ENCODE measurements around the gene CRACDL. TPM values are rescaled to one million over a fixed set of nuclear protein-coding genes. Genes with fewer than 3 reads are reported as not detected.

CRACDL gene
- polyA plus RNA-seq, 1 of the 3 experiments (the other 2 are of a cell fraction) = not detected

DNA sequence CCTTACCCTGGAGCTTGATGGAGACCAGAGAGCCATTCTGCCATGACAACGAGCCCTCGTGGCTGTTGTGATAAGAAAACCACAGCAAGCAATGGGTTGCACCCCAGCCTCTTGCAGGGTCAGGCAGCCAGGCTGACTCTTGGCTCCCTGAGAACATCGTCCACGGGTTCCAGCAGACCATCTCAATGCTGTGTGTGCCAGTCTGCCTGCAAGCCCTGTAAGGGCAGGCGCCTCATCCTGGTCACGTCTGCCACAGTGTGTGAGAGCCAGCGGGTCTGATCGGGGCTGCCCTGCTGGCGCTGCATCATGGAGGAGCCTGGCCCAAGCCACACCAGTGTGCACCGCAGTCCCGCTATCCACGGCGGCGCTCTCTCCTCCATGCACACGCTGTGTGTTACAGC, 134.1 kb downstream of the CRACDL start:
- Histone ChIP-seq H4K20me1 (ENCODE audit: insufficient read depth) (no peaks in the 10 kb centered on the region), H3K4me3 (ENCODE audit: low read depth in 2 of 2, low read length in 1 of 2) (no peak overlapping the region), H3F3A (replicated peaks; ENCODE audit: insufficient read depth) (no peaks in the 10 kb centered on the region), H3K36me3 (replicated peaks in 1 of 2; ENCODE audit: control insufficient read depth in 1 of 2, insufficient read depth in 2 of 2, low read length in 1 of 2) (no peaks in the 10 kb centered on the region), H3K9me3 (no peaks in the 10 kb centered on the region), H2AFZ (ENCODE audit: low read depth) (no peak overlapping the region), H3K9me2 (no peaks in the 10 kb centered on the region), H3K27ac (ENCODE audit: low read depth in 2 of 2, low read length in 1 of 2) (no peak overlapping the region), H3K27me3 (ENCODE audit: insufficient read depth) (no peaks in the 10 kb centered on the region; the same call in 1 of the 2 replicates), H3K4me2 (no peak overlapping the region), H3K4me1 (ENCODE audit: control insufficient read depth in 1 of 2, insufficient read depth in 2 of 2, low read depth in 1 of 2, low read length in 1 of 2) (peaks cover 0 to 24% of the 10 kb centered on the region in 2 experiments; a peak in 2 of 4 replicates), H3K9ac (no peak overlapping the region), H3K79me2 (ENCODE audit: insufficient read depth) (no peaks in the 10 kb centered on the region)
- TF ChIP-seq NFIC (IDR thresholded peaks at IDR 0.05; ENCODE audit: borderline replicate concordance) (no peak), MEF2A (IDR thresholded peaks at IDR 0.05; ENCODE audit: borderline replicate concordance, low read depth) (no peak), YY1 (IDR thresholded peaks at IDR 0.05; ENCODE audit: low read depth) (no peak), SIN3A (IDR thresholded peaks at IDR 0.05; ENCODE audit: borderline replicate concordance, low read depth, low read length) (no peak), ELF1 (IDR thresholded peaks at IDR 0.05) (no peak), RAD21 (IDR thresholded peaks at IDR 0.05; ENCODE audit: low read length) (no peak), NRF1 (IDR thresholded peaks at IDR 0.05; ENCODE audit: low read depth, low read length) (no peak), FOXM1 (IDR thresholded peaks at IDR 0.05; ENCODE audit: low read depth) (no peak), RFX5 (IDR thresholded peaks at IDR 0.05; ENCODE audit: low read length) (no peak), TEAD4 (IDR thresholded peaks at IDR 0.05; ENCODE audit: borderline replicate concordance, insufficient read depth) (no peak), RCOR1 (IDR thresholded peaks at IDR 0.05; ENCODE audit: low read length) (no peak), GABPA (IDR thresholded peaks at IDR 0.05; ENCODE audit: low read depth) (no peak), JUND (IDR thresholded peaks at IDR 0.05) (no peak), TCF12 (IDR thresholded peaks at IDR 0.05) (no peak), EP300 (IDR thresholded peaks at IDR 0.05; ENCODE audit: borderline replicate concordance in 1 of 2, low read depth in 1 of 2, low read length in 1 of 2) (no peak)
- TF ChIP-seq, protein P1, sequence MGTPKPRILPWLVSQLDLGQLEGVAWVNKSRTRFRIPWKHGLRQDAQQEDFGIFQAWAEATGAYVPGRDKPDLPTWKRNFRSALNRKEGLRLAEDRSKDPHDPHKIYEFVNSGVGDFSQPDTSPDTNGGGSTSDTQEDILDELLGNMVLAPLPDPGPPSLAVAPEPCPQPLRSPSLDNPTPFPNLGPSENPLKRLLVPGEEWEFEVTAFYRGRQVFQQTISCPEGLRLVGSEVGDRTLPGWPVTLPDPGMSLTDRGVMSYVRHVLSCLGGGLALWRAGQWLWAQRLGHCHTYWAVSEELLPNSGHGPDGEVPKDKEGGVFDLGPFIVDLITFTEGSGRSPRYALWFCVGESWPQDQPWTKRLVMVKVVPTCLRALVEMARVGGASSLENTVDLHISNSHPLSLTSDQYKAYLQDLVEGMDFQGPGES (IDR thresholded peaks at IDR 0.05; ENCODE audit: low read depth, low read length) = no peak
- TF ChIP-seq, protein P2, sequence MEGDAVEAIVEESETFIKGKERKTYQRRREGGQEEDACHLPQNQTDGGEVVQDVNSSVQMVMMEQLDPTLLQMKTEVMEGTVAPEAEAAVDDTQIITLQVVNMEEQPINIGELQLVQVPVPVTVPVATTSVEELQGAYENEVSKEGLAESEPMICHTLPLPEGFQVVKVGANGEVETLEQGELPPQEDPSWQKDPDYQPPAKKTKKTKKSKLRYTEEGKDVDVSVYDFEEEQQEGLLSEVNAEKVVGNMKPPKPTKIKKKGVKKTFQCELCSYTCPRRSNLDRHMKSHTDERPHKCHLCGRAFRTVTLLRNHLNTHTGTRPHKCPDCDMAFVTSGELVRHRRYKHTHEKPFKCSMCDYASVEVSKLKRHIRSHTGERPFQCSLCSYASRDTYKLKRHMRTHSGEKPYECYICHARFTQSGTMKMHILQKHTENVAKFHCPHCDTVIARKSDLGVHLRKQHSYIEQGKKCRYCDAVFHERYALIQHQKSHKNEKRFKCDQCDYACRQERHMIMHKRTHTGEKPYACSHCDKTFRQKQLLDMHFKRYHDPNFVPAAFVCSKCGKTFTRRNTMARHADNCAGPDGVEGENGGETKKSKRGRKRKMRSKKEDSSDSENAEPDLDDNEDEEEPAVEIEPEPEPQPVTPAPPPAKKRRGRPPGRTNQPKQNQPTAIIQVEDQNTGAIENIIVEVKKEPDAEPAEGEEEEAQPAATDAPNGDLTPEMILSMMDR (IDR thresholded peaks at IDR 0.05) = no peak
- TF ChIP-seq, protein P3, sequence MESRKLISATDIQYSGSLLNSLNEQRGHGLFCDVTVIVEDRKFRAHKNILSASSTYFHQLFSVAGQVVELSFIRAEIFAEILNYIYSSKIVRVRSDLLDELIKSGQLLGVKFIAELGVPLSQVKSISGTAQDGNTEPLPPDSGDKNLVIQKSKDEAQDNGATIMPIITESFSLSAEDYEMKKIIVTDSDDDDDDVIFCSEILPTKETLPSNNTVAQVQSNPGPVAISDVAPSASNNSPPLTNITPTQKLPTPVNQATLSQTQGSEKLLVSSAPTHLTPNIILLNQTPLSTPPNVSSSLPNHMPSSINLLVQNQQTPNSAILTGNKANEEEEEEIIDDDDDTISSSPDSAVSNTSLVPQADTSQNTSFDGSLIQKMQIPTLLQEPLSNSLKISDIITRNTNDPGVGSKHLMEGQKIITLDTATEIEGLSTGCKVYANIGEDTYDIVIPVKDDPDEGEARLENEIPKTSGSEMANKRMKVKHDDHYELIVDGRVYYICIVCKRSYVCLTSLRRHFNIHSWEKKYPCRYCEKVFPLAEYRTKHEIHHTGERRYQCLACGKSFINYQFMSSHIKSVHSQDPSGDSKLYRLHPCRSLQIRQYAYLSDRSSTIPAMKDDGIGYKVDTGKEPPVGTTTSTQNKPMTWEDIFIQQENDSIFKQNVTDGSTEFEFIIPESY (IDR thresholded peaks at IDR 0.05; ENCODE audit: borderline replicate concordance, low read depth) = no peak
- TF ChIP-seq, protein P4, sequence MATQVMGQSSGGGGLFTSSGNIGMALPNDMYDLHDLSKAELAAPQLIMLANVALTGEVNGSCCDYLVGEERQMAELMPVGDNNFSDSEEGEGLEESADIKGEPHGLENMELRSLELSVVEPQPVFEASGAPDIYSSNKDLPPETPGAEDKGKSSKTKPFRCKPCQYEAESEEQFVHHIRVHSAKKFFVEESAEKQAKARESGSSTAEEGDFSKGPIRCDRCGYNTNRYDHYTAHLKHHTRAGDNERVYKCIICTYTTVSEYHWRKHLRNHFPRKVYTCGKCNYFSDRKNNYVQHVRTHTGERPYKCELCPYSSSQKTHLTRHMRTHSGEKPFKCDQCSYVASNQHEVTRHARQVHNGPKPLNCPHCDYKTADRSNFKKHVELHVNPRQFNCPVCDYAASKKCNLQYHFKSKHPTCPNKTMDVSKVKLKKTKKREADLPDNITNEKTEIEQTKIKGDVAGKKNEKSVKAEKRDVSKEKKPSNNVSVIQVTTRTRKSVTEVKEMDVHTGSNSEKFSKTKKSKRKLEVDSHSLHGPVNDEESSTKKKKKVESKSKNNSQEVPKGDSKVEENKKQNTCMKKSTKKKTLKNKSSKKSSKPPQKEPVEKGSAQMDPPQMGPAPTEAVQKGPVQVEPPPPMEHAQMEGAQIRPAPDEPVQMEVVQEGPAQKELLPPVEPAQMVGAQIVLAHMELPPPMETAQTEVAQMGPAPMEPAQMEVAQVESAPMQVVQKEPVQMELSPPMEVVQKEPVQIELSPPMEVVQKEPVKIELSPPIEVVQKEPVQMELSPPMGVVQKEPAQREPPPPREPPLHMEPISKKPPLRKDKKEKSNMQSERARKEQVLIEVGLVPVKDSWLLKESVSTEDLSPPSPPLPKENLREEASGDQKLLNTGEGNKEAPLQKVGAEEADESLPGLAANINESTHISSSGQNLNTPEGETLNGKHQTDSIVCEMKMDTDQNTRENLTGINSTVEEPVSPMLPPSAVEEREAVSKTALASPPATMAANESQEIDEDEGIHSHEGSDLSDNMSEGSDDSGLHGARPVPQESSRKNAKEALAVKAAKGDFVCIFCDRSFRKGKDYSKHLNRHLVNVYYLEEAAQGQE (IDR thresholded peaks at IDR 0.05; ENCODE audit: low read depth, low read length) = no peak
- CTCF ChIA-PET = no interaction called here
- 81% methylated on average over 9 of the region's 15 CpGs for WGBS (ENCODE audit: low lambda C conversion rate)
- POLR2A ChIA-PET = interaction anchor here (0.5 kb wide), 1 partner anchor 94 kb away, joined by 3 read pairs; no protein-coding TSS in a partner anchor
- DNase-seq = no peak

All from SK-N-SH (cell line).